H1 (cell line): ENCODE data around the gene SH3PXD2A. TPM values are rescaled to one million over a fixed set of nuclear protein-coding genes. Genes with fewer than 3 reads are reported as not detected.

Source experiments
- BRCA1 ChIP-seq: IDR thresholded peaks from 2 replicates; pipeline ENCODE4 v1.6.1; 2012; ENCODE audit warnings: low read depth, low read length, improper control_type of control experiment
- NANOG ChIP-seq: IDR thresholded peaks from 2 replicates; pipeline ENCODE4 v1.6.1; 2011; ENCODE audit warnings: low read length, low read depth, mild to moderate bottlenecking, inconsistent platforms; ENCODE audit not compliant: insufficient read depth, poor library complexity, severe bottlenecking
- polyA plus RNA-seq, 7 experiments: library from polyadenylated mRNA; depleted of rRNA in 3 of 7; stranded (reverse) in 5 of 7; unstranded in 2 of 7; fragments of >200 nt in 5 of 7; fragments of 200-250 nt in 2 of 7; gene quantifications; 1 replicate in 5 of 7; 2 replicates in 1 of 7; 4 replicates in 1 of 7; pipeline versions ENCODE4 v1.2.1 to v1.2.3, GENCODE V29; 2011 to 2013; ENCODE audit warnings: missing spikeins in 2 of 7, mixed read lengths in 2 of 7
- total RNA-seq: library from RNA; stranded (reverse); fragmentation: NEBNext Ultra II Directional; extraction: Animal tissue kit (Norgen Biotek cat#: 25700); gene quantifications from 2 replicates; pipeline ENCODE4 v1.2.1, GENCODE V29; 2021

SH3PXD2A gene
- total and polyA plus RNA-seq, 2 of the 8 experiments (the other 6 are each of a cell fraction or from before 2014, with no cell fraction given) = 5.4 to 16.3 TPM

DNA sequence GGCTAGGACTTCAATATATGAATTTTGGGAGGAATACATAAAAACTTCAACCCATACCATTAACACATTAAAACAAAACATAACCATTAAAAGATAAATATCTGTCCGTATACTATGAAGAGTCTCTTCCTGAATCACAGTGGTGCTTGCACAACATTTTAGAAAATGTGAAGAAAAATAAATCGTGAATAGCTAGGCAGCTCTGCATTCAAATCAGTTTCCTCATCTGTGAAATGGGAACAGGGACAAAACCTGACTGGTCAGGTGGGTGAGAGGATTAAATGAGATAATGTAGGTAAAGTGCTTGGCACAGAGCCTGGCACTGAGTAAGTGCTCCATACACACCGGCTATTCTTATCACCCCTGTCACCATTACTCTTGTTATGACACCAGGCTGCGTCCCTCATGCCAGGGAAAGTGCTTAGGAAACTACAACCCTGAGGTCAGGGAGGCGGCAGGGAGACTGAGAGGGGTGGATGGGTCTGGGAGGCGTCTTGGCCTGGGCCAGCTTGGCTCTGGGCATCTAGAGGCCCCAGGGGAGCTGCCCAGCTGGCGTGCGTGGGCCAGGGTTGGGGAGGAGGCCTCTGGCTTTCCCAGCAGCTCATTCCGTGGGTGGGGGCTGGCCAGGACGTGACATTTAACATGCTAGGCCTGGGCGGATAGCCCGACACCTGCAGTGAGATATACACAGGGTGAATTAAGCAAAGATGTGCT is 78.3 kb downstream of the SH3PXD2A start (continued):
- TF ChIP-seq NANOG = no peak
- TF ChIP-seq BRCA1 = no peak
